ENCODE data around the gene NFAM1.

DNA sequence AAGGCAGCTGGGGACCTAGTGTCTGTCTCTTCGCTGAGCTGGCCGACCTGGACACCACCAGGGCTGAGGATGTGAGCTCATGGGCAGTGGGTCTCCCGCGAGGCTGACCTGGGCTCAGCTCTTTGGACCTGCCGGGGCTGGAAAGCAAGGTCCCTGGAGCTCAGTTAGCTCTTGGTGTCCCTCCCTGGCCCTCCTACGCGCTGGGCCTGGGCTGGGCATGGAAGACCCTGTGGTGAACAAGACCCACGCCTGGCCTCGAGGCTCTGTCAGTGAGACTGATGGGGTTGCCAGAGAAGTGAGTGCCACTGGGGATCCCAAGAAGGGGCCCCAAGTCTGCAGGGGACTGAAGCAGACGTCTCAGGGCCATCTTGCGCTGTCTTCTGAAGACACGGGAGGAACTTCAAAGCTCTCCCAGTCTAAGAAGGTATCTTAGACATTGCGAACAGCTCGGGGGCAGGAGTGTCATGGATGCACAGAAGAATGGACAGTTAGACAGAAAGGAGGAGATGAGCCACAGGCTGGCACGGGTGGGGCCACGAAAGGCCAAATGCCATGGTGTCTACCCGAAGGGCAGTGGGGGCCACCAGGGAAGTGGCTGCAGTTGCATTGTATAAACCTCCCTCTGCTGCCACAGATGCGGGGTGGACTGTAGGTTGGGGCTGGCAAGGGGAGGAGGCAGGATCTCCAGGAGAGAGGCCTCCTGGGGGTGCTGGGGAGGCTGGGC lies 31.2 kb downstream of the NFAM1 start:
- TF ChIP-seq, protein P1, sequence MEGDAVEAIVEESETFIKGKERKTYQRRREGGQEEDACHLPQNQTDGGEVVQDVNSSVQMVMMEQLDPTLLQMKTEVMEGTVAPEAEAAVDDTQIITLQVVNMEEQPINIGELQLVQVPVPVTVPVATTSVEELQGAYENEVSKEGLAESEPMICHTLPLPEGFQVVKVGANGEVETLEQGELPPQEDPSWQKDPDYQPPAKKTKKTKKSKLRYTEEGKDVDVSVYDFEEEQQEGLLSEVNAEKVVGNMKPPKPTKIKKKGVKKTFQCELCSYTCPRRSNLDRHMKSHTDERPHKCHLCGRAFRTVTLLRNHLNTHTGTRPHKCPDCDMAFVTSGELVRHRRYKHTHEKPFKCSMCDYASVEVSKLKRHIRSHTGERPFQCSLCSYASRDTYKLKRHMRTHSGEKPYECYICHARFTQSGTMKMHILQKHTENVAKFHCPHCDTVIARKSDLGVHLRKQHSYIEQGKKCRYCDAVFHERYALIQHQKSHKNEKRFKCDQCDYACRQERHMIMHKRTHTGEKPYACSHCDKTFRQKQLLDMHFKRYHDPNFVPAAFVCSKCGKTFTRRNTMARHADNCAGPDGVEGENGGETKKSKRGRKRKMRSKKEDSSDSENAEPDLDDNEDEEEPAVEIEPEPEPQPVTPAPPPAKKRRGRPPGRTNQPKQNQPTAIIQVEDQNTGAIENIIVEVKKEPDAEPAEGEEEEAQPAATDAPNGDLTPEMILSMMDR (IDR thresholded peaks at IDR 0.05; ENCODE audit: insufficient read depth, low read length, poor library complexity, severe bottlenecking): no peak
- TF ChIP-seq EZH2phosphoT487 (conservative IDR thresholded peaks at IDR 0.05; ENCODE audit: low read length): no peak
